Stimulated activated naive CD8-positive, alpha-beta T cell treated with anti-CD3 and anti-CD28 coated beads, Interleukin-15, amount 100 ng/mL, for 72 hours (primary cell): ENCODE data around the gene NKX2-3.
A peak's percentile ranks its signal among the peaks of the same experiment; 100 is the strongest.

Source experiments
- ATAC-seq: fragments of 150-1000 bp; cut with Tn5 transposase; 2 replicates; pipeline ENCODE4 v1.10.0; 2021; ENCODE audit warnings: mild to moderate bottlenecking, moderate library complexity
- DNase-seq, 2 donors: peaks; one replicate each; pipeline ENCODE4 v3.0.0; 2021 to 2022
- H3K27ac Mint-ChIP-seq, 2 donors: one replicate each; pipeline ENCODE4 v1.8.0; 2022; ENCODE audit warnings: mild to moderate bottlenecking in 2 of 2, mixed read lengths in 2 of 2, moderate library complexity in 2 of 2
- H3K27me3 Mint-ChIP-seq: one replicate; pipeline ENCODE4 v1.8.0; 2022; ENCODE audit warnings: mixed read lengths
- H3K4me1 Mint-ChIP-seq: one replicate; pipeline ENCODE4 v1.8.0; 2022; ENCODE audit warnings: mild to moderate bottlenecking, mixed read lengths
- H3K4me3 Mint-ChIP-seq, 2 donors: one replicate each; pipeline ENCODE4 v1.8.0; 2022; ENCODE audit warnings: mild to moderate bottlenecking in 2 of 2, mixed read lengths in 2 of 2, moderate library complexity in 1 of 2
- H3K9me3 Mint-ChIP-seq, 2 donors: one replicate each; pipeline ENCODE4 v1.8.0; 2022; ENCODE audit warnings: mixed read lengths in 2 of 2

NKX2-3 gene

GRCh38 chr10:99532687-99533495 lies at the start of gene NKX2-3:
NKX2-3 (plus strand) TSS chr10:99532942; CDS start chr10:99533132, 190 bp downstream.
- H3K4me3 Mint-ChIP-seq = peak within 1 kb of the TSS; percentile 49 to 80

DNA sequence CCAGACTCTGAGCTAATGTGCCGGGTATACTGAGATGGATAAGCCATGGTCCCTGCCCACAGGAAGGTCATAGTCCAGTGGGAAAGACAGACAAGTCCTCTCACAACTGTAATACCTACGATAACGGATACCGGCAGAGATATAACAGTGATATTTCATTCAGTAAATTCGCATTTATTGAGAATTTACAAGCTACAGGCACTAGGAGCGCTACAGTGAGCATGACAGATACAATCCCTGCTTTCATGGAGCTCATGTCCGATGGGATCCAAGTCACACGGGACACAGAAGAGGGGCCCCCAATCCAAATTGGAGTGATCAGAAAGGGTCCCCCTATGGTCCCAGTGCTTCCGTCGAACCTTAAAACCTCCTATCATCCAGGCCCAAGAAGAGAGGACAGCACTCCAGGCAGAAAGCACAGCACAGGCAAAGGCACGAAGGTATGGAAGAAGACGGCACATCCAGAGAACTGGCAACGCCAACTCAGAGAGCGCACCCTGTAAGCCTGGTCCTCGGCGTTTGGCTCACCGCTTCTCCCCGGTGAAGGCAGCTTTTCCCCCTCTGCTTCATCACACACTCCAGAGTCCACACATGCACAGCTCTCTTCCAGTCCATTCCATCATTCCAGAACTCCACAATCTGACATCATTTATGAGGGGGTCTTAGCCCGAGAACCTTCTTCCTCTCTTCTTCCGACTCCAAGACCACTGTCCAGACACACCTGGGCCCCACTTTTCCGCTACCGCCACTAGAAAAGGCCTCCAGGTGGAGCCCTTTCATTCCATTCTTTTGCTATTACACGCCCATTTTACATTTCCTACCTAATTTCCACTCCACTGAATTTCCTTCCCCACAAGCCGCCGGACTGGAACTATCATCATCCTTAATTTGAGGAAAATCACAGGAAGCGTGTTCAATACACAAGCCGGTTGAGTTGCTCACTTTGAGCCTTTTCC lies 47.8 kb upstream of the NKX2-3 start:
- DNase-seq (no peak), ATAC-seq (no peak)
- H3K9me3 Mint-ChIP-seq = peaks cover 0 to 4% of the 10 kb centered on the region in 2 donors
- H3K4me3 Mint-ChIP-seq = no peak overlapping the region
- H3K4me1 Mint-ChIP-seq = no peaks in the 10 kb centered on the region
- H3K27ac Mint-ChIP-seq = no peak overlapping the region
- peaks cover 65% of the 10 kb centered on the region for H3K27me3 Mint-ChIP-seq

More at GRCh38 chr10:99532687-99533495, at the start of gene NKX2-3:
- Mint-ChIP-seq H3K27me3 (peaks cover 100% of the 10 kb centered on the region), H3K4me1 (peaks cover 83% of the 10 kb centered on the region), H3K9me3 (no peaks in the 10 kb centered on the region), H3K27ac (no peak within 1 kb of the TSS)
- DNase-seq (peak in 1 of 2 donors; percentile 60), ATAC-seq (peak; percentile 66)

DNA sequence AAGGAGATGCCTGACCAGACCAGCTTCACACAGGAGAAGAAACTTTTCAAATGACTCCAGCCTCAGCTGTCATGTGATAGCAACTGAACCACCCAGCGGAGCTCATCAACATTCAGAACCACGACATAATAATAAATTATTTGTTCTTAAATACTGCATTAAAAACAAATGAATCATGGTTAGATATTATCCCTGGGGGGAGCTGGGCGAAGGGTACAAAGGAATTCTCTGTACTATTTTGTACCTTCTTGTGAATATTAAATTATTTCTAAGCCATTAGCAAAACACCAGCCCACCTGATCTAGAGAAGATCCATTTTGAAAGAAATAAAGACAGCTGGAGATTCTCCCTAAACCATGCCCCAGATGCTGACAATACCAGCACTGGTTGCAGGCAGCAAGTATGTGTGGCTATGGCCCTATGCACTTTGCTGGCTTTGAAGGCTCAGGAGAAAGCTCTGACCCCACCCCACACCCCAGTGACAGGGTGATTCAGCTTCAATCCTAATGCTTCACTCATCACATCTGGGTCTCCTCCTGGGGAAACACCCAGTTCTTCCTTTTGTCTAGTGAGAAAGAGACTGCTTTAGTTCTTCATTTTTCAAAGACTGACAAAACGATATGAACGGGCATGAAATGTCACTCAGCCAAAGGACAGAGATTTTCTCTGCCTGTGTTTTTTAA lies 45.5 kb upstream of the NKX2-3 start:
- no peak overlapping the region for H3K4me3 Mint-ChIP-seq
- no peaks in the 10 kb centered on the region for H3K4me1 Mint-ChIP-seq
- no peak for DNase-seq
- no peak for ATAC-seq
- H3K27ac Mint-ChIP-seq = no peak overlapping the region
- peaks cover 0 to 4% of the 10 kb centered on the region in 2 donors for H3K9me3 Mint-ChIP-seq
- H3K27me3 Mint-ChIP-seq = peaks cover 65% of the 10 kb centered on the region

DNA sequence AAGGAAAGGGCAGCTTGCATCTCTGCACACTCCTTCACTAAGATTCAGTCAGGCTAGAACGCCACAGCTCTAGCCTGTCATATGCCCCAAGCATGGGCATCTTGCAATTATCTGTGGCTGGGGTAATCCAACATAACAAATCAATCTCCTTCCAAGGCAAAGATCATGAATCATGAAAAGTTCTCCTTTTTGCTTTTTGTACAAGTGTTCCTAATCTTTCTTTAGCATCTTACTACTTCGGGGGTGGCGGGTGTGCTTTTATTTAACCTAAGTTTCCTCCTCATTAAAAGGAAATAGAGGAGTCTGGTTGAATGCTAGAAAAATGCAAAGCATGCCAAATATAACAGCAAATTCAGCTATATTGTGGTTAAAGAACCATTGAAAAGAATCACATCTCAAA lies 43.5 kb upstream of the NKX2-3 start:
- DNase-seq (no peak), ATAC-seq (no peak)
- H3K4me1 Mint-ChIP-seq = no peaks in the 10 kb centered on the region
- H3K4me3 Mint-ChIP-seq = no peak overlapping the region
- H3K27ac Mint-ChIP-seq = no peak overlapping the region
- peaks cover 57% of the 10 kb centered on the region for H3K27me3 Mint-ChIP-seq
- H3K9me3 Mint-ChIP-seq = peaks cover 0 to 4% of the 10 kb centered on the region in 2 donors

GRCh38 chr10:99497343-99498025 lies 35.3 kb upstream of the NKX2-3 start:
- no peak overlapping the region for H3K4me3 Mint-ChIP-seq
- DNase-seq (no peak), ATAC-seq (no peak)
- no peak overlapping the region for H3K27ac Mint-ChIP-seq
- H3K4me1 Mint-ChIP-seq = no peaks in the 10 kb centered on the region
- H3K9me3 Mint-ChIP-seq = peaks cover 0 to 4% of the 10 kb centered on the region in 2 donors
- H3K27me3 Mint-ChIP-seq = peaks cover 37% of the 10 kb centered on the region

DNA sequence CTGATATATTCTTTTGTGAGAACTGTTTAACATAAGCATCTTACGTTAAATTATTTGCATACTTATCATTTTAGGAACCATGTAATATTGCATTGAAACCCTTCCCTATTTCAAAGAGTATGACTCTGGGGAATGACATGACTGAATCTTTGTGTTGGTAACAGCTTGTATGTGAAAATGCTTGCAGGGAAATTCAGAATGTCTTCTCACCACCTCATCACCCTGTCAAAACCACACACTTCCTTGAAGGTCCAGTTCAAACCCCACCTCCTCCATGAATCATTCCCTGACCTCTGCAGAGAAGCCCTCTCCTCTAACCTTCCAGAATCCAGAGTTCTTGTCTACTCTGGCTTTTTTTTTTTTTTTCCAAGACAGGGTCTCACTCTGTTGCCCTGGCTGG lies 26.3 kb upstream of the NKX2-3 start:
- DNase-seq = no peak
- peaks cover 52% of the 10 kb centered on the region for H3K27me3 Mint-ChIP-seq
- no peak for ATAC-seq
- no peak overlapping the region for H3K27ac Mint-ChIP-seq
- H3K4me3 Mint-ChIP-seq = no peak overlapping the region
- no peaks in the 10 kb centered on the region for H3K4me1 Mint-ChIP-seq
- peaks cover 8 to 10% of the 10 kb centered on the region in 2 donors for H3K9me3 Mint-ChIP-seq

GRCh38 chr10:99507265-99507664 lies 25.5 kb upstream of the NKX2-3 start:
- Mint-ChIP-seq H3K4me3 (no peak overlapping the region), H3K9me3 (peaks cover 8 to 13% of the 10 kb centered on the region in 2 donors), H3K4me1 (no peaks in the 10 kb centered on the region), H3K27ac (no peak overlapping the region), H3K27me3 (peaks cover 60% of the 10 kb centered on the region)
- DNase-seq (no peak), ATAC-seq (no peak)

- Mint-ChIP-seq H3K9me3 (peaks cover 8 to 13% of the 10 kb centered on the region in 2 donors), H3K27me3 (peaks cover 67% of the 10 kb centered on the region), H3K4me1 (no peaks in the 10 kb centered on the region), H3K27ac (no peak overlapping the region), H3K4me3 (no peak overlapping the region)
- DNase-seq (no peak), ATAC-seq (no peak)
Measured at GRCh38 chr10:99513061-99513460, 19.7 kb upstream of the NKX2-3 start.

DNA sequence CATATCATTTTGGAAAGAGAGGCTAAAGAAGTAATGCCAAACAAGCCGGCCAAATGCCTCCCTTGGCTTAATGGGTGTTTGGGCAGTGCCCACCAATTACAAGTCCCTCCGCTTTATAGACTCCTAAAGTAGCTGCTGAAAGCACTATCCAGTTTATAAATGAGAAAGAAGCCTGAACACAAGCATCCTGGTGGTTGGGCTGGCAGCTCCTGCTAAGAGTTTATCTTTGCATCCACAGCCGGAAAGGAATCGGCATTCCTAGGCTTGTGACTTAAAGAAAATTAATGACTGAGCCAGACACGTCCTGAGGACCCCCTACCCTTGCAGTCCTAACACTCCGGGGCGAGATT lies 13.1 kb upstream of the NKX2-3 start:
- no peaks in the 10 kb centered on the region for H3K9me3 Mint-ChIP-seq
- no peak for ATAC-seq
- DNase-seq = no peak
- peaks cover 72% of the 10 kb centered on the region for H3K27me3 Mint-ChIP-seq
- H3K4me1 Mint-ChIP-seq = peaks cover 19% of the 10 kb centered on the region
- H3K27ac Mint-ChIP-seq = no peak overlapping the region
- no peak overlapping the region for H3K4me3 Mint-ChIP-seq

- ATAC-seq = no peak
Measured at GRCh38 chr10:99520040-99520846, 12.5 kb upstream of the NKX2-3 start.

DNA sequence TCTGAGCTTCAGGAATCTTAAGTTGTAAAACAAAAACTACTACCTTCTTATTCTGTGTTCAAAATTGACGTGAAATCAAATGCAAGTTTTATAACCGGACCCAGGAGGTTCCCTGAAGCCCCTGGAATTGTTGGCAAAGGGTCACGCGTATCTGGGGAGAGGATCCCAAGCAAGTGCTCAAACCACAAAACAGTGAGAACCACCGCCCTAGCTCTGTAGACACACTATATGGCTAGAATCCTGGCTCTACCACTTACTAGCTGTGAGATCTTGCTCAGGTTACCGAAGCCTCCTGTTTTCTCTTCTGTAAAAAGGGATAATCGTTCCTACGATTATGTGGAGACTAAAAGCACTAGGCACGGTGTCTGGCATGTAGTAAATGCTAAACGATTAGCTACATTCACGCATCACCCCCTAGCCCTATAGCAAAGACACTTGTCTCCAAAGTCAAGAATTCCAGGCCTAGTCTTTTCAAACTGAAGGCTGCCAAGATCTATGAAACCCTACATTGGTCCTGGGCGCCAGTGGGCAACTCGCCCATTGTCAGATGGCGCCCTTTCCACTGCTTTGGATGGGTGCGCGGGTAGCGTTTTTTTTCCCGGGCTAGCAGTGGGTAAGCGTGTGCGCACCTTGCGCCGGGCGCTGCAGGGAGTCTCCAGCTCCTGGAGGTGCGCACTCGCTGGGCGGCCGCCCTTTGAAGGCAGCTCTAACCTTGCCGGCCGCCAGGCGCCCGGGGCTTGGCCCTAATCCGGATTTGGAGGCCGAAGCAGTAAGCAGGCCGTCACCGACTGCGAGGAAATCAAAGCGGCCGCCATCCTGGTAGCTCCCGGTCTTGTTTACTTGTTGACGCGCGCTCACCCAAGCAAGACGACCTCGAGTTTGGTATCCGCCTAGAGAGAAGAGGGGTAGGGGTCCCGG lies 11.6 kb upstream of the NKX2-3 start:
- DNase-seq = no peak
- Mint-ChIP-seq H3K4me1 (peaks cover 19% of the 10 kb centered on the region), H3K9me3 (no peaks in the 10 kb centered on the region), H3K27me3 (peaks cover 77% of the 10 kb centered on the region), H3K4me3 (no peak overlapping the region), H3K27ac (no peak overlapping the region)
- no peak for ATAC-seq

More at GRCh38 chr10:99520040-99520846, 12.5 kb upstream of the NKX2-3 start:
- no peaks in the 10 kb centered on the region for H3K9me3 Mint-ChIP-seq
- H3K4me3 Mint-ChIP-seq = no peak overlapping the region
- DNase-seq = no peak
- peaks cover 19% of the 10 kb centered on the region for H3K4me1 Mint-ChIP-seq
- peaks cover 74% of the 10 kb centered on the region for H3K27me3 Mint-ChIP-seq
- H3K27ac Mint-ChIP-seq = no peak overlapping the region

- peaks cover 19% of the 10 kb centered on the region for H3K4me1 Mint-ChIP-seq
- no peak for ATAC-seq
- no peaks in the 10 kb centered on the region for H3K9me3 Mint-ChIP-seq
- no peak overlapping the region for H3K4me3 Mint-ChIP-seq
- no peak for DNase-seq
- H3K27me3 Mint-ChIP-seq = peaks cover 80% of the 10 kb centered on the region
- no peak overlapping the region for H3K27ac Mint-ChIP-seq
Measured at GRCh38 chr10:99521765-99522469, 10.8 kb upstream of the NKX2-3 start.
